Measurements from ENCODE around the gene ATXN1.

Gene ATXN1

GRCh38 chr6:16659466-16660156, 101.6 kb downstream of the ATXN1 start:
- peak overlapping the region; percentile 11 for H3K4me3 Mint-ChIP-seq
- peak; percentile 78 for ATAC-seq
- H3K4me1 Mint-ChIP-seq = peaks cover 40% of the 10 kb centered on the region
- H3K36me3 Mint-ChIP-seq = peaks cover 38% of the 10 kb centered on the region
- no peaks in the 10 kb centered on the region for H3K27me3 Mint-ChIP-seq
- H3K27ac Mint-ChIP-seq = peak overlapping the region; percentile 67
- no peaks in the 10 kb centered on the region for H3K9me3 Mint-ChIP-seq

- Mint-ChIP-seq H3K9me3 (no peaks in the 10 kb centered on the region), H3K4me1 (peaks cover 45% of the 10 kb centered on the region), H3K27ac (peak overlapping the region; percentile 67), H3K4me3 (peak overlapping the region; percentile 43), H3K36me3 (peaks cover 37% of the 10 kb centered on the region), H3K27me3 (no peaks in the 10 kb centered on the region)
- no peak for ATAC-seq
Observed at GRCh38 chr6:16658348-16659034, 102.8 kb downstream of the ATXN1 start.

GRCh38 chr6:16657768-16658167, 103.5 kb downstream of the ATXN1 start:
- Mint-ChIP-seq H3K9me3 (no peaks in the 10 kb centered on the region), H3K4me1 (peaks cover 49% of the 10 kb centered on the region), H3K36me3 (peaks cover 43% of the 10 kb centered on the region), H3K4me3 (peak overlapping the region; percentile 43), H3K27me3 (no peaks in the 10 kb centered on the region), H3K27ac (peak overlapping the region; percentile 67)
- ATAC-seq = peak; percentile 73

- Mint-ChIP-seq H3K36me3 (peaks cover 42% of the 10 kb centered on the region), H3K27me3 (no peaks in the 10 kb centered on the region)
Observed at GRCh38 chr6:16656451-16656850, 104.8 kb downstream of the ATXN1 start.

GRCh38 chr6:16654701-16655100, 106.6 kb downstream of the ATXN1 start:
- no peaks in the 10 kb centered on the region for H3K27me3 Mint-ChIP-seq
- H3K36me3 Mint-ChIP-seq = peaks cover 54% of the 10 kb centered on the region
- H3K4me3 Mint-ChIP-seq = no peak overlapping the region
- H3K27ac Mint-ChIP-seq = no peak overlapping the region
- ATAC-seq = no peak
- H3K9me3 Mint-ChIP-seq = no peaks in the 10 kb centered on the region
- peaks cover 54% of the 10 kb centered on the region for H3K4me1 Mint-ChIP-seq

More at GRCh38 chr6:16656451-16656850, 104.8 kb downstream of the ATXN1 start:
- Mint-ChIP-seq H3K4me3 (no peak overlapping the region), H3K27ac (no peak overlapping the region), H3K9me3 (no peaks in the 10 kb centered on the region), H3K4me1 (peaks cover 55% of the 10 kb centered on the region)
- no peak for ATAC-seq

- Mint-ChIP-seq H3K27me3 (no peaks in the 10 kb centered on the region), H3K27ac (peak overlapping the region; percentile 17), H3K36me3 (peaks cover 56% of the 10 kb centered on the region), H3K9me3 (no peaks in the 10 kb centered on the region), H3K4me1 (peaks cover 39% of the 10 kb centered on the region), H3K4me3 (no peak overlapping the region)
- no peak for ATAC-seq
Observed at GRCh38 chr6:16653226-16653625, 108.0 kb downstream of the ATXN1 start.

GRCh38 chr6:16651871-16652270, 109.4 kb downstream of the ATXN1 start:
- H3K36me3 Mint-ChIP-seq = peaks cover 53% of the 10 kb centered on the region
- peaks cover 27% of the 10 kb centered on the region for H3K4me1 Mint-ChIP-seq
- no peaks in the 10 kb centered on the region for H3K9me3 Mint-ChIP-seq
- ATAC-seq = peak; percentile 58
- H3K27ac Mint-ChIP-seq = no peak overlapping the region
- H3K27me3 Mint-ChIP-seq = no peaks in the 10 kb centered on the region
- no peak overlapping the region for H3K4me3 Mint-ChIP-seq

GRCh38 chr6:16649890-16650289, 111.4 kb downstream of the ATXN1 start:
- H3K27me3 Mint-ChIP-seq = no peaks in the 10 kb centered on the region
- H3K4me1 Mint-ChIP-seq = peaks cover 27% of the 10 kb centered on the region
- peaks cover 58% of the 10 kb centered on the region for H3K36me3 Mint-ChIP-seq
- no peaks in the 10 kb centered on the region for H3K9me3 Mint-ChIP-seq
- no peak overlapping the region for H3K4me3 Mint-ChIP-seq
- no peak for ATAC-seq
- H3K27ac Mint-ChIP-seq = no peak overlapping the region

- no peak overlapping the region for H3K4me3 Mint-ChIP-seq
- no peak overlapping the region for H3K27ac Mint-ChIP-seq
- H3K27me3 Mint-ChIP-seq = no peaks in the 10 kb centered on the region
- ATAC-seq = no peak
- peaks cover 23% of the 10 kb centered on the region for H3K4me1 Mint-ChIP-seq
- no peaks in the 10 kb centered on the region for H3K9me3 Mint-ChIP-seq
- peaks cover 57% of the 10 kb centered on the region for H3K36me3 Mint-ChIP-seq
Observed at GRCh38 chr6:16649241-16649640, 112.0 kb downstream of the ATXN1 start.

GRCh38 chr6:16648003-16648402, 113.3 kb downstream of the ATXN1 start:
- Mint-ChIP-seq H3K36me3 (peaks cover 58% of the 10 kb centered on the region), H3K9me3 (no peaks in the 10 kb centered on the region), H3K4me1 (peaks cover 17% of the 10 kb centered on the region), H3K4me3 (no peak overlapping the region), H3K27me3 (no peaks in the 10 kb centered on the region), H3K27ac (no peak overlapping the region)
- ATAC-seq = no peak

GRCh38 chr6:16647422-16647821, 113.8 kb downstream of the ATXN1 start:
- Mint-ChIP-seq H3K27me3 (no peaks in the 10 kb centered on the region), H3K4me3 (no peak overlapping the region), H3K9me3 (no peaks in the 10 kb centered on the region), H3K27ac (no peak overlapping the region), H3K36me3 (peaks cover 57% of the 10 kb centered on the region), H3K4me1 (peaks cover 17% of the 10 kb centered on the region)
- no peak for ATAC-seq

GRCh38 chr6:16644540-16645250, 116.6 kb downstream of the ATXN1 start:
- H3K36me3 Mint-ChIP-seq = peaks cover 64% of the 10 kb centered on the region
- no peak for ATAC-seq
- peaks cover 25% of the 10 kb centered on the region for H3K4me1 Mint-ChIP-seq
- no peak overlapping the region for H3K27ac Mint-ChIP-seq
- H3K4me3 Mint-ChIP-seq = no peak overlapping the region
- peaks cover 2% of the 10 kb centered on the region for H3K9me3 Mint-ChIP-seq
- H3K27me3 Mint-ChIP-seq = no peaks in the 10 kb centered on the region

GRCh38 chr6:16639684-16640480, 121.4 kb downstream of the ATXN1 start:
- Mint-ChIP-seq H3K4me3 (peak overlapping the region; percentile 50), H3K27ac (peak overlapping the region; percentile 85), H3K36me3 (peaks cover 66% of the 10 kb centered on the region), H3K9me3 (peaks cover 2% of the 10 kb centered on the region), H3K27me3 (no peaks in the 10 kb centered on the region), H3K4me1 (peaks cover 39% of the 10 kb centered on the region)
- no peak for ATAC-seq

- Mint-ChIP-seq H3K4me3 (no peak overlapping the region), H3K36me3 (peaks cover 67% of the 10 kb centered on the region), H3K27me3 (no peaks in the 10 kb centered on the region), H3K4me1 (peaks cover 51% of the 10 kb centered on the region), H3K9me3 (peaks cover 2% of the 10 kb centered on the region), H3K27ac (no peak overlapping the region)
- ATAC-seq = no peak
Observed at GRCh38 chr6:16637635-16638034, 123.6 kb downstream of the ATXN1 start.
